Astrocyte (in vitro differentiated cells and primary cell): ENCODE results near the gene LHFPL2. TPM values are rescaled to one million over a fixed set of nuclear protein-coding genes. Genes with fewer than 3 reads are reported as not detected.

Experiments used
- DNase-seq: peaks from one replicate; pipeline ENCODE4 v3.0.0-alpha.2; 2010; ENCODE audit warnings: low read depth
- FAIRE-seq: peaks from 2 replicates; lab custom pipeline; 2011; peaks lifted over from hg19 to GRCh38; lab: Jason Lieb, UNC
- H2AFZ ChIP-seq: 2 replicates; pipeline ENCODE4 v1.6.0; 2012; ENCODE audit warnings: low read depth, low read length, inconsistent platforms
- H3K27ac ChIP-seq: 2 replicates; pipeline ENCODE4 v1.5.1; 2011; ENCODE audit warnings: low read depth, low read length, inconsistent platforms
- H3K27me3 ChIP-seq: 2 replicates; pipeline ENCODE4 v1.6.0; 2011; ENCODE audit warnings: low read length, inconsistent platforms; ENCODE audit not compliant: insufficient read depth
- H3K36me3 ChIP-seq: 2 replicates; pipeline ENCODE4 v1.5.1; 2011; ENCODE audit warnings: low read length, inconsistent platforms; ENCODE audit not compliant: insufficient read depth
- H3K4me1 ChIP-seq: 2 replicates; pipeline ENCODE4 v1.5.1; 2011; ENCODE audit warnings: low read length, inconsistent platforms; ENCODE audit not compliant: insufficient read depth
- H3K4me2 ChIP-seq: 2 replicates; pipeline ENCODE4 v1.6.0; 2012; ENCODE audit warnings: low read length, inconsistent platforms
- H3K4me3 ChIP-seq: 2 replicates; pipeline ENCODE4 v1.5.1; 2011; ENCODE audit warnings: low read depth, mild to moderate bottlenecking, low read length, inconsistent platforms; ENCODE audit not compliant: insufficient read depth
- H3K79me2 ChIP-seq: 2 replicates; pipeline ENCODE4 v1.6.0; 2012; ENCODE audit warnings: mild to moderate bottlenecking, low read length, inconsistent platforms; ENCODE audit not compliant: insufficient read depth
- H3K9ac ChIP-seq: 2 replicates; pipeline ENCODE4 v1.6.0; 2012; ENCODE audit warnings: mild to moderate bottlenecking, low read length, inconsistent platforms
- H3K9me3 ChIP-seq: 2 replicates; pipeline ENCODE4 v1.5.1; 2012; ENCODE audit warnings: low read depth, mild to moderate bottlenecking, low read length, inconsistent platforms; ENCODE audit not compliant: insufficient read depth
- H4K20me1 ChIP-seq: 2 replicates; pipeline ENCODE4 v1.6.0; 2012; ENCODE audit warnings: low read length, inconsistent platforms; ENCODE audit not compliant: insufficient read depth
- H3K27ac Mint-ChIP-seq: one replicate; pipeline ENCODE4 v1.8.0; 2021; ENCODE audit warnings: mild to moderate bottlenecking, mixed read lengths; ENCODE audit not compliant: unreplicated experiment
- H3K27me3 Mint-ChIP-seq: one replicate; pipeline ENCODE4 v1.8.0; 2021; ENCODE audit warnings: low read depth, mixed read lengths; ENCODE audit not compliant: unreplicated experiment
- H3K36me3 Mint-ChIP-seq: one replicate; pipeline ENCODE4 v1.8.0; 2021; ENCODE audit warnings: low read depth, mixed read lengths; ENCODE audit not compliant: unreplicated experiment
- H3K4me1 Mint-ChIP-seq: one replicate; pipeline ENCODE4 v1.8.0; 2021; ENCODE audit warnings: low read depth, mixed read lengths; ENCODE audit not compliant: unreplicated experiment
- H3K4me3 Mint-ChIP-seq: one replicate; pipeline ENCODE4 v1.8.0; 2021; ENCODE audit warnings: mild to moderate bottlenecking, moderate library complexity, mixed read lengths; ENCODE audit not compliant: unreplicated experiment
- H3K9me3 Mint-ChIP-seq: one replicate; pipeline ENCODE4 v1.8.0; 2021; ENCODE audit warnings: mild to moderate bottlenecking, mixed read lengths; ENCODE audit not compliant: unreplicated experiment
- EZH2 ChIP-seq: IDR thresholded peaks from 2 replicates; pipeline ENCODE4 v1.6.1; 2012; ENCODE audit warnings: mild to moderate bottlenecking, low read length, inconsistent platforms; ENCODE audit not compliant: insufficient read depth
- total RNA-seq: library from RNA; stranded (reverse); gene quantifications from 2 replicates; pipeline ENCODE4 v1.2.1, GENCODE V29; 2021
- TF ChIP-seq, protein P1 (sequence below): IDR thresholded peaks from 2 replicates; pipeline ENCODE4 v1.5.1; 2011; ENCODE audit warnings: low read depth, mild to moderate bottlenecking, inconsistent platforms, low read length, moderate library complexity; ENCODE audit not compliant: insufficient read depth

Gene LHFPL2
- total RNA-seq, 1 donor from 2014 or later, result 17.0 TPM

- Histone ChIP-seq H3K9me3 (no peaks in the 10 kb centered on the region), H3K4me1 (peaks cover 69% of the 10 kb centered on the region), H3K27ac (peak overlapping the region; percentile 98), H3K4me2 (no peak overlapping the region), H3K36me3 (no peaks in the 10 kb centered on the region), H3K4me3 (no peak overlapping the region), H4K20me1 (no peaks in the 10 kb centered on the region), H3K9ac (peak overlapping the region; percentile 82), H3K79me2 (peaks cover 53% of the 10 kb centered on the region), H3K27me3 (no peaks in the 10 kb centered on the region), H2AFZ (no peak overlapping the region)
- H3K4me1 Mint-ChIP-seq, result peaks cover 65% of the 10 kb centered on the region
- no peaks in the 10 kb centered on the region for H3K27me3 Mint-ChIP-seq
- peak overlapping the region; percentile 50 for H3K27ac Mint-ChIP-seq
- no peaks in the 10 kb centered on the region for H3K36me3 Mint-ChIP-seq
- no peak overlapping the region for H3K4me3 Mint-ChIP-seq
- H3K9me3 Mint-ChIP-seq, result no peaks in the 10 kb centered on the region
- TF ChIP-seq, protein P1, sequence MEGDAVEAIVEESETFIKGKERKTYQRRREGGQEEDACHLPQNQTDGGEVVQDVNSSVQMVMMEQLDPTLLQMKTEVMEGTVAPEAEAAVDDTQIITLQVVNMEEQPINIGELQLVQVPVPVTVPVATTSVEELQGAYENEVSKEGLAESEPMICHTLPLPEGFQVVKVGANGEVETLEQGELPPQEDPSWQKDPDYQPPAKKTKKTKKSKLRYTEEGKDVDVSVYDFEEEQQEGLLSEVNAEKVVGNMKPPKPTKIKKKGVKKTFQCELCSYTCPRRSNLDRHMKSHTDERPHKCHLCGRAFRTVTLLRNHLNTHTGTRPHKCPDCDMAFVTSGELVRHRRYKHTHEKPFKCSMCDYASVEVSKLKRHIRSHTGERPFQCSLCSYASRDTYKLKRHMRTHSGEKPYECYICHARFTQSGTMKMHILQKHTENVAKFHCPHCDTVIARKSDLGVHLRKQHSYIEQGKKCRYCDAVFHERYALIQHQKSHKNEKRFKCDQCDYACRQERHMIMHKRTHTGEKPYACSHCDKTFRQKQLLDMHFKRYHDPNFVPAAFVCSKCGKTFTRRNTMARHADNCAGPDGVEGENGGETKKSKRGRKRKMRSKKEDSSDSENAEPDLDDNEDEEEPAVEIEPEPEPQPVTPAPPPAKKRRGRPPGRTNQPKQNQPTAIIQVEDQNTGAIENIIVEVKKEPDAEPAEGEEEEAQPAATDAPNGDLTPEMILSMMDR, result no peak
- TF ChIP-seq EZH2, result no peak
- FAIRE-seq (no peak), DNase-seq (no peak)
Observed at GRCh38 chr5:78592735-78593386, 55.7 kb downstream of the LHFPL2 start.

- H3K4me2 ChIP-seq, result peak overlapping the region; percentile 64
- peaks cover 53% of the 10 kb centered on the region for H3K79me2 ChIP-seq
- no peak for FAIRE-seq
- peak; percentile 62 for DNase-seq
- no peaks in the 10 kb centered on the region for H4K20me1 ChIP-seq
- no peaks in the 10 kb centered on the region for H3K9me3 ChIP-seq
- peaks cover 66% of the 10 kb centered on the region for H3K4me1 Mint-ChIP-seq
- no peak overlapping the region for H2AFZ ChIP-seq
- H3K27me3 ChIP-seq, result no peaks in the 10 kb centered on the region
- H3K4me3 ChIP-seq, result peak overlapping the region; percentile 4
- H3K27ac Mint-ChIP-seq, result peak overlapping the region; percentile 96
- no peaks in the 10 kb centered on the region for H3K9me3 Mint-ChIP-seq
- TF ChIP-seq, protein P1, result no peak
- no peak for TF ChIP-seq EZH2
- peak overlapping the region; percentile 92 for H3K27ac ChIP-seq
- H3K36me3 Mint-ChIP-seq, result no peaks in the 10 kb centered on the region
- peak overlapping the region; percentile 80 for H3K9ac ChIP-seq
- peak overlapping the region; percentile 75 for H3K4me3 Mint-ChIP-seq
- H3K4me1 ChIP-seq, result peaks cover 70% of the 10 kb centered on the region
- H3K27me3 Mint-ChIP-seq, result no peaks in the 10 kb centered on the region
- H3K36me3 ChIP-seq, result no peaks in the 10 kb centered on the region
Observed at GRCh38 chr5:78591972-78592700, 56.4 kb downstream of the LHFPL2 start.
